NCI-H2081 treated with DMSO at 0.1 percent for 48 hours (cell line): ENCODE measurements around the gene ZBTB9.

Experiments
- DNase-seq: peaks from one replicate; lab custom pipeline; 2025; lab: John Stamatoyannopoulos, UW

Gene ZBTB9

DNA sequence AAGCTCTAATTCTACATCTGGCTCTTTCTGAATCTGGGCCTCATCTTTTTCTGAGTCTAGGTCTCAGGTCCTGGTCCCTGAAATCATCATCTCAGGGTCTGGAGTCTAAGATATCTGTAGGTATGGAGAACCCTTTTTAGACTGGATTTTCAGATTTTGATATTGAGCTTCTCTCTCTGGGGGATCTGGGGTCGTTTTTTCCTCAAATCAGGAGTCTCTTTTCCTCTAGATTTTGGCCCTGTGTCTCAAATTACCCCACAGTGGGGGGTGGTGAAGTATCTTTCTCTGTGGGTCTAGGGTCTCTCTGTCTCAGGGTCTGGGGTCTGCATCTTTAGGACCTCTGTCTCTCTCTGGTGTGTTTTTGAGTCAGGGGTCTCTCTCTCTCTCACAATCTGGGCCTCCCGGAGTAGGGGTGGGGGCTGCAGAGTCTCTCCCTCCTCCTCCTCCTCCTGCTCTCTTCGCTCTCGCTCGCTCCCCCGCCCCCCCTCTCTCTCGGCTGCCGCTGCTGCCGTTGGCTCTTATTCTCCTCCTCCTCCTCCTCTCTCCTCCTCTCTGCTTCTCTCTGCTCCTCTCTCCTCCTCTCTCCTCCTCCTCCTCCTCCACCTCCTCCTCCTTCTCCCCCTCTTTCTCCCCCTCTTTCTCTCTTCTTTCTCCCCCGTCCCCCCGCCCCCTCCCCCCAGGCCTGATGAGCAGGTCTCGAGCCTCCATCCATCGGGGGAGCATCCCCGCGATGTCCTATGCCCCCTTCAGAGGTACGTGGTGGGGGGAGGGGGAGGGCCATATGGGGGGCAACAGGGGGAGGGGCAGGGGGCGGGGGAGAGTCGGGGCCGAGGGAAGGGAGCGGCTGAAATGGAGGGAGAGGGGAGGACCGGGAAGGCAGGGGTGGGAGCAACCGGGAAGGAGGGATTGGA is 34.5 kb upstream of the ZBTB9 start, which contains the start of gene SYNGAP1:
TSS of gene SYNGAP1 (plus strand) at position 486 of the 911 bp plus-strand sequence. CDS start at position 686, 200 bp downstream.
- no peak for DNase-seq

DNA sequence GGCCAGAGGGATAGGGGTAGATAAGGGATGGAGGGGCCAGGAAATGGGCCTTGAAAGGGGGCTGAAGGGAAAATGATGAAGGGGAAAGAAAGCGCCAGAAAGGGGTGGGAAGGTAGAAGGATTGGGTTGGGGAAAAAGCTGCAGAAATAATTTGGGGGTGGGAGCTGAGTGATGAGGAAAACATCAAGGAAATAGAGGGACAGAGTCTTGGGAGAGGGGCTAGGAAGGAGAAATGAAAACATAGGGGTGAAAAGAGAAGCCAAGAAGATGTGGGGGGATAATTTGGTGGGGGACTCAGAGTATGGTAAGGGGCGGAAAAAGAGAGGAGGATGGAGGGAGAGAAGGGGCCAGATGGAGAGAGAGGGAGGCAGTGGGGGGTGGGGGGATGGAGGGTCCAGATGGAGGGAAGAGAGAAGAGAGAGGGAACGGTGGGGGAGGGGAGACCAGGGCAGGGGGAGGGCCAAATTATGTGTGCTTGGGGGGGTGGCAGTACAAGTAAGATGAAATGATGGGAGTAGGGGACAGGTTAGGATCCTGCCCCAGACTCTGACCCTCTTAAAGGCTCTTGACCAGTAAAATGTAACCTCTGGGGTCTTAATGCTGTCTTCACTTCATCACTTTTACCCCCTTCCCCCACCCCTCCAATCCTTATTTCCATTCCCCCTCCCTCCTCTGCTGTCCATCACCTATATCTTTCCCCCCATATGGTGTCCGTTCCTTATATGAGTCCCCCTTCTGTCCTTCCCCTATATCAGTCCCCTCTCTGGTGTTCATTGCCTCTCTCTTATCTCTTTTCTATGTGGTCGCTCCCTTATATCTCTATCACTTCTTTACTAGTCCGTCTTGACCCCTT is 33.7 kb upstream of the ZBTB9 start:
- no peak for DNase-seq

DNA sequence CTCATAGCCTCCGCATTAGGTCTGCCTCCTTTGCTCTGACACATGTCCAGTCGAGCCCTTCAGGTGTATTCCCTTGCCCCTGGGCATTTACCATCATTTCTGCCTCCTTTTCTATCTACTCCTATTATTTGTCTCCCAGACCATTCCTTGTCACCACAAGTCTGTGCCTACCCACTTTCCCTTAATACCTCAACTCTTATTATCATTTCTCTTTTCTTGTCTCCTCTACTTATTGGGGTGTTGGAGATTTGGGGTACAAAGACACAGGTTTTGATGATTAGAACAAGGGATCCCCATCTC is 33.1 kb upstream of the ZBTB9 start:
- no peak for DNase-seq

DNA sequence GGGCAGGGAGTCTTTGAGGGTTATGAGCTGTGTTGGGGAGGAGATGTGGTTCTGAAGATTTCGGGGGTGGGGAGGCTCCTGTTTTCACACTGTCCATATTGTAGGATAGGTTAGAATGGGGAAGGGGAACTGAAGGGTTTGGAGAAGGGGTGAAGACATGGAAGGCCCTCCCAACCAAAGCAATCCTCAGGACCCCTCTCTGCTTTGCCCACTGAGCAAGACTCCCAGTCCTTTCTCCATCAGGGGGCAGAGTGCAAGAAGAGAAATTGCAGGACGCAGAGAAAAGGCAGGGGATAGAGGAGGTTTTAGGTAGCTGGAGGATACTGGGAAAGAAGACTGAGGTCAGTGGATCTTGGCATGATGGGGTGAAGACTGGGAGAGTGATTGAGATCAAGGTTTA is 30.6 kb upstream of the ZBTB9 start:
- DNase-seq, result no peak

DNA sequence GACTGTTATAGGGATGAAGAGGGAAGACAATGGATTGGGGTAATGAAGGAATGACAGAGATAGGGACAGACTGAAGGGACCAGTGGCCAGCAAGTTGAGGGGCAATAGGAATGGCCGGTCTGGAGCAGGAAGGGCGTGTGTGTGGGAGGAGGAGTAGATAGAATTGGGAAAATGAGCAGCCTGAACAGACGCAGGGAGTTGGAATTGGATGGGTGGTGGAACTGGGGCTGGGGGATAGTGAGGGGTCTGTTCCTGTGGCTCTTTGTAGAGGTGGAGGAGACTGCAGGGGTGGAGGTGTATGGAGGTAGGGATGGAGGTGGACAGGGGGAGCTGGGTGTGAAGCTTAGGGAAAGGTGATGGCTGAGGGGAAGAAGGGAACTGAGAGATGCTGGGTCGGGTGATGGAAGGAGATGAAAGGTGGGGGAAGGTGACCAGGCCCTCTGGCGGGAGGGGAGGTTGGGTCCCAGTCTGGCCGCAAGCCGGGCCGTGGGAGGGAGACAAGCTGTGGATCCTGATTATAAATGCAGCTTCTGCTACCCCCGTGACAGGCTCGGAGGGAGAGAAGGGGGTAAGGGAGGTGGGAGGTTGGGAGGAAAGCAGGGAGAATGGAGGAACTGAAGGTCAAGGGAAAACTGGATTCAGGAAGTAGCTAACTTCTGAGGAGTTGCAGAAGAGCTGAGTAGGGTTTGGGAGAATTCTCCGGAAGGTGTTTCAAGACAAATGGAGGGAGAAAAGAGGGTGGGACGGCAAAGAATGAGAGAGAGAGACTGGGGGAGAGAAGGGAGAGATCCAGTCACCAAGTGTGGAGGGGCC is 29.3 kb upstream of the ZBTB9 start:
- DNase-seq, result no peak

DNA sequence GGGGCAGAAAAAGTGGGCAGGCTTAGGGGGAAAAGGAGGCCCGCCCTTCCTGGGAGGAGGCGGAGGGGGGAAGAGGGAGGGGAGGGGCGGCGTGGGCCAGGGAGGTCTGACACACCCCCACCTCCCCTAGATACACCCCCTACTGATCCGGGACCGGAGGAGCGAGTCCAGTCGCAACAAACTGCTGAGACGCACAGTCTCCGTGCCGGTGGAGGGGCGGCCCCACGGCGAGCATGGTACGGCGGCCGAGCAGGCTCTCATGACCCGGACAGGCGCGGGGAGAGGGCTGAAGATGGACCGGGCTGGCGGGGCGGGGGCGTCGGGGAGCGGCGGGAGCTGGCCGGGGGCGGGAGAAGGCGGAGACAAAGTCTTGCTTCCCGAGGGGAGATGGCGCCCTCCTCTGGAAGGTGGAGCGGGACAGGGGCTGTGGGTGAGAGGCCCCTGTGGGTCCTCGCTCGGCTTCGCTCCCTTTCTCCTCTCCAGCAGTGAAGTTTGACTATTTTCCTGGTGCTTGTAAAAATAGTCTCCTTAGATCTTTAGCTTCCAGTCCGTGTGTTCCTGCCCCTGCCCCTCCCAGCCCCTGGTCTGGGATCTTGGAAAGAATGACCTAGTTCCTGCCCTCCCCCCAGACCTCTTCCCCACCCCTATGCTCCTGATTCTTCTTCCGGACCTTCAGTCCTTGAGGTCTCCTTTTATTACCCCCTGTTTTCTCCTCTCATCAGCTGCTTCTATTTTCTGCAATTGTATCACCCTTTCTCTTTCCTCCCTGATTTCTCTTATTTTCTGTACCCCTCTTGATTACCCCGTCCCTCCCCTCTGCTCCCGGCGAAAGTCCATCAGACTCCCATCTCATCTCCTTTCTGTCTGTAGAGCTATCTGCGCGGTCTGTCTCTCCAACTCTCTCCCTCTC is 28.5 kb upstream of the ZBTB9 start:
- no peak for DNase-seq

DNA sequence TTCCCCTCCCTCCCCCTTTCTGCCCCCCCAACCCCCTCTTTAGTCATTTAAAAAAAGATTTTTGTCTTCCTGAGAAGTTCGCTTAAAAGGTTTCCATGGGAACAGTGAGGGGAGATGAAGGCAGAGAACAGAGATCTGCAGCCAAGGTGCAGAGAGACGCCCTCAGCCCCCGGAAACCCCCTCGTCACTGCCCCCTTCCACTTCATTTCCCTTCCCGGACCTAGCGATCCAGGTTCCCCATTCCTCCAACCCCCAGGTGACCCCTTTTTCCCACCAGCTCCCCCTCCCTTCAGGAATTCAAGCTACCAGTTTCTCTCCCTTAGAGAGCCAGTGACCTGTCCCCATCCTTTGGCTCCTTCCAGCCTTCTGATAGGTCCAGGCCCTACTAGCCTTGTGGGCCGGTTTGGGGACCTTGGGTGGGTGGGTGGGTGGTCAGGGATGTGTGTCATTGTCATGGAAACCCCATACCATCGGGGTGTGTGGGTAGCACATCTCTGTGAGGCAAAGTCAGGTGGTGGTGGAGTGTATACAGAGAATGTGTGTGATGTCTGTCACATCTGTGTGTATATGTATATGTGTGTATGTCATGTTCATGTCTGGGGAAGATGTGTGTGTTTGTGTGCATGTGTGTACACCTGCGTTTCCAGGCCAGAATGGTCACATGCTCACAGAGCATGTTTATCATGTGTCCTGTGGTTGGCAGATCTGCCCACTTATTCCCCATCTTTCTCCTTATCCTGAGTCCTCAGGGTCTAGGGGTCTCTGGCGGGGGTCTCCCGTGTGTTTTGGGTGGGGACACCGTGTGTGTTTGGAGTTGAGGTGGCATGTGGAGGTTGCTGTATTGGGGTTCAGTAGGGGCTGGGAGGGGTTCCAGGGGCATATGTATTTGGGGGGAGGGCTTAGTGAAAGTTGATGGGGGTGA is 27.5 kb upstream of the ZBTB9 start:
- DNase-seq, result no peak

DNA sequence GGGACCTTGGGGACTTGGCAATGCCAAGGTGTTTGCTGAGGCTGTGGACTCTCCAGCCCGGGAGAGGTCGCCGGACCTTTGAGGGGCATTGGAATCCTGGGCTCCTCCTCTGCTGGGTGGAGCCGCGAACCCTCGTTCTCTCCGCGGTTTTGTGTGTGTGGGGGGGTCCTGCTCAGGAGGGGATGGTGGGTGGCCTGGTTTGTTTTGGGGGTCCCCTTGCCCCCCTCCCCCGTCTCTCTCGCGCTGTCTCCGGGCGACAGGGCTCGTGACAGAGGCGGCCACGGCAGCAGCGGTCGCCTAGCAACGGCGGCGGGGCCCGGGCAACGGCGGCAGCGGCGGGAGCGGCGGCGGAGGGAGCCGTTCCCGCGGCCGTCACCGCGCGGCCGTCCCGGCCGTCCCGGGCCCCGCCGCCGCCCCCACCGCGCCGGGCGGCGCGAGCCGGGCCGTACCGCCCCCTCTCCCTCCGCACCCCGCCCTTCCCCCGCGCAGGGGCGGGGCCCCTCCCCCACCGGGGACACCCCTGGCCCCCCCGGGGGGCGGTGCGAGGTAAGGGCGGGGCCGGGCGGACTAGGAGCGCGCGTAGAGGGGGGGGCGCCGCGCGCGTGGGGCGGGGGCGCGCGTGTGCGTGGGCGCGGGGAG is 26.7 kb upstream of the ZBTB9 start:
- no peak for DNase-seq

DNA sequence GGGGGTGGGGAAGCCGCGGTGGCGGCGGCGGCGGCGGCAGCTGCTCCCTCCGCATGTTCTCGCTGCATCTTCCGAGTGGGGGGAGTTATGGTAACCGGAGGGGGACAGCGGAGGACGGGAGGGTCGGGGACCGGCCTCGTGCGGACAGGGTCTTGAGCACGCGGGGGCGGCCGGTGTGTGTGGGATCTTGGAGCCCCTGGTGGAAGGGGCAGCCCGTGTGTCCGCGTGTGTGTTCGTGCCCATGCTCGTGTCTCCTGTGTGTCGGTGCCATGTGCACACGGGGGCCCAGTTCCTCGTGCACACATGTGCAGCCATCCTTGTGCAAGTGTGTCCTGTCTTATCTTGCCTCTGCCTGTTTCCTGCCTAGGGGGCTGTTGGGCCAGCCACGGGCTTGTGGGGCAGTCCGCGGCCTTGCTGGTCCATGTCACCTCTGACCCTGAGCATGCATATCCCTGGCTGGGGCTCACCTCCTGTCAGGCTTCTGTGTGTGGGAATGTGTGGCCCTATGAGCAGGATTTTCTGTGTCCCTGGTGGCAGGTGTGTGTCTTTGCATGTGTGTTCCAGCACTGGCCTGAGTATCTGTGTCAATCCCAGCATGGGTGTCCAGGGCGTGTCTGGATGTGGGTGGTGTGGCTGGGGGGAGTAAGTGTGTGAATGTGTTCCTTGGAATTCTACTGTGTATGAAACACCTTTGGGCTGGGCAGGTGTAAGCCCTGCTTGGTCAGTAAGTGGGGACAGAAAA is 26.0 kb upstream of the ZBTB9 start:
- no peak for DNase-seq

DNA sequence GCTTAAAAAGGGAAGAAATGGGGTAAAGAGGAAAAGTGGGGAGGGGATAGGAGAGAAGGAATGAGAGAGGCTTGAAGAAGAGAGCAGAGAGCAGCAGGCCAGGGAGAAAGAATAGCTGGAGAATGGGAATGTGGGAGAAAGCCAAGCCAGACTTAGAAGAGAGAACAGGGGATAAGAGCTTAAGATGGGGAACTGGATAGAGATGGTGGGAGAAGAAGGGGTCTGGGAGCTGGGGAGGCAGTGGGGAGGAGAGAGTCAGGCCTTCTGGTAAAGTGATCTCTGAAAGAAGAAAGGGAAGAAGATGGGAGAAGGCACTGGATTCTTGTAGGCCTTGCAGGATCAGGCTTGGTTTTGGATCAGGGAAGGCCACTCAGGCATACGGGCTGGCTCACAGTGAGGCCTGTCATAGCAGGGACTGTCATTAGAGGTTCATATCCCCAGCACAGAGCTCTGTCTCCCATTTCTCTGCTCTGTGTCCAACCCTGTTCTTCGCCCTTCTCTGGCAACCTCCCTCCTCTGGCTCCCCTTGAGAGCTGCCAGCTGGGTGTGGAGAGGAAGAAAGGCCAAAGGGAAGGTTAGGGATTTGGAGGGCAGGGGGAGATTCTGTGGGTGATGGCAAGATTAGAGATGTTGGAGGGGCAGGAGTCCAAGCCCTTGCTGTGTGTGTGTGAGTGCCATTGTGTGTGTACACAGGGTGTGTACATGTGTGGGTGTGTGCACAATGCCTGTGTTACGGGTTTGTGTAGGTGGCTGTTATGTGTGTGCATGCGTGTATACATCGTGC is 25.2 kb upstream of the ZBTB9 start:
- no peak for DNase-seq

DNA sequence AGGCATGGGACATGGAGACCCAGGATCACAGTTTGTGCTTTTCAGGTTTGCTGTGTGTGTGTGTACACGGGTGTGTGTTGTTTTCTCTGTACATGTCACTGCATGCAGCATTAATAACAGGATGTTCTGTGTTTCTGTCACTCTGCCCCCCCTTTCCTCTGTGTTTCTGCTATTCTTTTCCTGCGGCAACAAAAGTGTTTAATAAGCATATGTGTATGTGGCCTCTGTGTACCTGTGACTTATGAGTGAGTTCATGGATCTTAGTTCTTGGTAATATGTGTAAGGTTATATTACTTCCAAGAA is 24.7 kb upstream of the ZBTB9 start:
- DNase-seq, result no peak

DNA sequence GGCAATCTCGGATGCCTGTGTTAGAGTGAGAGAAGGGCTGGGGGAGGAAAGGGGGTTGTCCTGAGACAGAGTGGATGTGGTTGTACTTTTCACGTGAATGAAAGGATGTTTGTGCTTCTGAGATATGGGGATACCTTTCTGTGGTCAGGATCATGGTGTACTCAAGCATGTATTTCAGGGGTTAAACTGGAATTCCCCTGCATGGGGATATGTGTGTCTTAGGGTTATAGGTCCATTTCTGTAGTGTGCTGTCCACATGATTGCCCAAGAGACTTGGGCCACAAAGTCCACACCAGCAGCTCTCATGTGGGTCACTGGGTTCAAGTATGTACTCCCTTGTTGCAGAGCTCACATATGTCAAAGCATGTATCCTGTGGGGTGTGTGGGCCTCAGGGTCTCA is 24.0 kb upstream of the ZBTB9 start:
- no peak for DNase-seq

DNA sequence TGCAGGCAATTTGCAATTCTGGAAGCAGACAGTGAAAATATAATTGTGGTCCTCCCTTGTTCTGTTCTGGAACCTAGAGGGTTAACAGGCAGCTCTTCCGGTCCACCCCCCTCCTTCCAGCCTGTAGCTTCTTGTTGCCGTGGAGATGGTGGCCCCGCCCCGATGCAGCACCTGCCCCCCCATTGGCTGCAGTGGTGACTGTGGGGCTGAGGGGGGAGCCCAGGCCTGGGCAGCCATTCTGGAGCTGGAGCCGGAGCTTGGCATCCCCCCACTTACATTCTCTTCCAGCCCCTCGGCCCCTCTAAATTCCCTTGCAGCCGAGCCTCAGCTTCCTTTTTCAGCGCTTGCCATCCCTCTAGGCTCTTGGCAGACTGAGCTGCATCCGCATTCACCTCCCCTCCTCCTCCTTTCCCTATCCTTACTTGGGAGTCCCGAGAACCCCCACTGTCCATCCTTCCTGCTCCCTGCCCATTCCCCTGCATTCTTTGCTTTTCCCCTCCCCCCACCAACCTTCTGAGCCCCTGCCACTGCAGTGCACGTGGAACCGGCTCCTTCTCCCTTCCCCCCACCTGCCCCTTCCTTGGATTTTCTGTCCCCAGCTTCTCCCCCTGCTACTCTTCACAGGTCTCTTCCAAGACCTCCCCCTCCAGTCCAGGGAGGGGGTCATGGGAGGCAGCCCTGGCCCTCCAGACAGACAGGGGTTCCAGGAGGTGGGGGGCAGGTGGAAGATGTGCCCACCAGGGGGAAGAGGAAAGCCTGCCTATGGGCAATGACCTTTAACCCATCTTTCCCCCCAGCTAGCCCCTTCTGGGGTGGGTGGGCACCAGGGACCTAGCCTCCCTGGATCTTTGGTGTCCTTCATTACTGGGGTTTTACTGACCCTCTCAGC is 23.1 kb upstream of the ZBTB9 start:
- DNase-seq, result no peak

DNA sequence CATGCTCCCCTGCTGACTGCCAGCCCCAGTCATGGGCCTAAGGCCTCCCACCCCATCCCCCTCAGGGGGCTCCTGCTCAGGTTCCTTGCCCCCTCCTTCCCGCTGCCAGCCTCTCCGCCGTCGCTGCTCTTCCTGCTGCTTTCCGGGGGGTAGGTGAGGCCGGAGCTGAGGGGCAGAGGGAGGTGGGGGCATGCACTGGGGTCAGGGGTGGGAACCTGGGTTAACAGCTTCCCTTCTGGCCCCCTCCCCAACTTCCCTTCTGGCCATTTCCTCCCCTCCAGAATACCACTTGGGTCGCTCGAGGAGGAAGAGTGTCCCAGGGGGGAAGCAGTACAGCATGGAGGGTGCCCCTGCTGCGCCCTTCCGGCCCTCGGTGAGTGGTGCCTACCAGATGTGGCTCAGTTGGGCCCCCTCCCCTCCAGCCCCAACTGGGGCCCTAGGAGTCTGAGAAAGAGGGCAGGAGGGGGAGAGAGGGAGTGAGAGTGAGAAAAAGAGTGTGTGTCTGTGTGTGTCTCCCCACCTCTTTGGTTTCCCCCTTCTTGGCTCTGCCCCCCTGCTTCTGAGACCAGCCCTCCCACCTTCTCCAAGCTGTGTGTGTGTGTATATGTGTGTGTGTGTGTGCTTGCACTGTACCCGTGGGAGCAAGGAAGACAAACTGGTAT is 22.4 kb upstream of the ZBTB9 start:
- no peak for DNase-seq

DNA sequence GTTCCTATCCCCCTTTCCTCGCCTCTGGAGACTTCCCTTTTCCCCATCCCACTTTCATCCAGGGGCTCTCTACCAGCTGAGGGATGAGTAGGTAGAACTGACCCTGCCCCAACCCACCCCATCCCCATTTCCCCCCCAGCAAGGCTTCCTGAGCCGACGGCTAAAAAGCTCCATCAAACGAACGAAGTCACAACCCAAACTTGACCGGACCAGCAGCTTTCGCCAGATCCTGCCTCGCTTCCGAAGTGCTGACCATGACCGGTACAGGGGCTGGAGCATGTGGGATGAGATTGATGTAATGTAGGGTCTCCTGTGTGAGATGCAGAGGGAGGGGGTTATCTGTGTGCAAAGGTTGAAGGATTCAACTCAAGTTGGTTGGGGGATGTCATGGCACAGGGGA is 21.8 kb upstream of the ZBTB9 start:
- DNase-seq, result no peak

DNA sequence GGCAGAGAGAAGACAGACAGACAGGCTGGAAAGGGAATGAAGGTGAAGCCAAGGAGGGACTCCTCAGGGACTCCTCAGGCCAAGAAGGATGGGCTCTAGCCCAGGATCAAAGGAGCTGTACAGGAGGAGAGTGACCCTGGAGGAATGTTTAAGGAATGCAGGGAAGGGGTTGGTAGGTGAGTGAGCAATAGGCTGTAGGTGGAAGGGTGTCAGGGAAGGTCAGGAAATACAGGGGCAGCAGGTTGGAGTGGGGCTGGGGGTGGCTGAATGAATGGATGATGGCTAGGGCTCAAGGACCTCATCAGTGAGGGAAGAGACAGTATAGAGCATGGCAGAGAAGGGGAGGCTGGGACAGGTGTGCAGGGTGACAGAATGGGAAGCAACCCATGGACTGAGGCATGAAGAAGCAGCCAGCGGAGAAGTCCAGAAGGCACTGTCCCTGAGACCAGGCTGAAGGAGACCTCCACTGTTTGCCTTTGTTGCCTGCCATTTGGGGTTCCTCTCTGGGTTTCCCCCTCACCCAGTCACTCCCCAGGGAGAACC is 21.3 kb upstream of the ZBTB9 start:
- no peak for DNase-seq
